Measurements from ENCODE around the gene IFNB1.

IFNB1 gene

GRCh38 chr9:21060919-21061561 is 16.7 kb downstream of the IFNB1 start:
- FAIRE-seq = no peak

GRCh38 chr9:21056931-21057330 is 20.8 kb downstream of the IFNB1 start:
- no peak for FAIRE-seq

GRCh38 chr9:21053851-21054250 is 23.9 kb downstream of the IFNB1 start:
- no peak for FAIRE-seq

GRCh38 chr9:21047281-21047691 is 30.5 kb downstream of the IFNB1 start:
- no peak for FAIRE-seq

- FAIRE-seq = no peak
These were observed 33.9 kb downstream of the IFNB1 start for GRCh38 chr9:21043841-21044240.

- no peak for FAIRE-seq
These were observed 35.3 kb downstream of the IFNB1 start for GRCh38 chr9:21042466-21042865.

- no peak for FAIRE-seq
These were observed 38.4 kb downstream of the IFNB1 start for GRCh38 chr9:21039302-21039701.

- FAIRE-seq = no peak
These were observed 40.5 kb downstream of the IFNB1 start for GRCh38 chr9:21037278-21037677.

- no peak for FAIRE-seq
These were observed 45.9 kb downstream of the IFNB1 start for GRCh38 chr9:21031808-21032183.

- no peak for FAIRE-seq
These were observed 46.5 kb downstream of the IFNB1 start, which contains the start of gene HACD4 for GRCh38 chr9:21031091-21031807. TSS of gene HACD4 (minus strand) at chr9:21031640. CDS start at chr9:21031590, 50 bp downstream.

- no peak for FAIRE-seq
These were observed 47.2 kb downstream of the IFNB1 start for GRCh38 chr9:21030389-21031035.

- no peak for FAIRE-seq
These were observed 48.1 kb downstream of the IFNB1 start for GRCh38 chr9:21029661-21030060.

- FAIRE-seq = no peak
These were observed 49.3 kb downstream of the IFNB1 start for GRCh38 chr9:21028466-21028865.

GRCh38 chr9:21027295-21027694 is 50.4 kb downstream of the IFNB1 start:
- no peak for FAIRE-seq

All from A204.1 (cell line).